Panc1 (cell line): ENCODE measurements around the gene CCN2. TPM values are rescaled to one million over a fixed set of nuclear protein-coding genes. Genes with fewer than 3 reads are reported as not detected.

Source experiments
- ATAC-seq: fragments of 200-7000 bp; cut with Tn5 transposase; 2 replicates; pipeline ENCODE4 v1.9.1; 2020; ENCODE audit warnings: mild to moderate bottlenecking, moderate library complexity
- BruUV-seq: library from RNA; stranded (reverse); fragments of 400-500 nt; replicated peaks from 2 replicates; lab custom pipeline; 2021; lab: Mats Ljungman, UMichigan
- CTCF ChIA-PET: fragments of 300-600 bp; sonication (Branson Sonifier 250); formaldehyde crosslinking; loops from one replicate; lab custom pipeline; 2022; ENCODE audit warnings: antibody characterized with exemption; lab: Charles Lee
- POLR2A ChIA-PET: fragments of 300-600 bp; sonication (Branson Sonifier 250); formaldehyde crosslinking; loops from one replicate; lab custom pipeline; 2022; ENCODE audit warnings: antibody characterized with exemption; lab: Charles Lee
- DNase-seq: peaks from one replicate; pipeline ENCODE4 v3.0.0-alpha.2; 2010; ENCODE audit warnings: low read depth, low spot score
- H3K27ac ChIP-seq: 2 replicates; pipeline ENCODE4 v1.5.1; 2011; ENCODE audit warnings: mild to moderate bottlenecking, low read length, inconsistent platforms
- H3K27me3 ChIP-seq: fragments of 200-500 bp; sonication (Bioruptor generic); 2 replicates; pipeline ENCODE4 v1.6.0; 2014; ENCODE audit warnings: low read length, inconsistent platforms; ENCODE audit not compliant: control insufficient read depth, insufficient read depth
- H3K36me3 ChIP-seq: fragments of 200-500 bp; sonication (Bioruptor generic); 2 replicates; pipeline ENCODE4 v1.5.1; 2014; ENCODE audit warnings: inconsistent platforms, mild to moderate bottlenecking, low read length, moderate library complexity; ENCODE audit not compliant: control insufficient read depth, insufficient read depth
- H3K4me1 ChIP-seq: 2 replicates; pipeline ENCODE4 v1.5.1; 2011; ENCODE audit warnings: inconsistent platforms, mild to moderate bottlenecking, low read length, moderate library complexity; ENCODE audit not compliant: control insufficient read depth, insufficient read depth
- H3K4me3 ChIP-seq, 2 experiments: 2 replicates each; pipeline ENCODE4 v1.5.1; 2011 to 2012; ENCODE audit warnings: low read depth in 2 of 2, low read length in 2 of 2, mild to moderate bottlenecking in 2 of 2, inconsistent platforms in 1 of 2, moderate library complexity in 1 of 2
- H3K9me3 ChIP-seq: fragments of 200-500 bp; sonication (Bioruptor generic); 2 replicates; pipeline ENCODE4 v1.5.1; 2014; ENCODE audit warnings: low read depth, mild to moderate bottlenecking, inconsistent platforms, low read length, moderate library complexity; ENCODE audit not compliant: control insufficient read depth, insufficient read depth
- CTCF ChIP-seq: fragments of 450-650 bp; IDR thresholded peaks from 2 replicates; pipeline ENCODE4 v1.5.1; 2017; ENCODE audit warnings: mild to moderate bottlenecking
- POLR2AphosphoS5 ChIP-seq: IDR thresholded peaks from 2 replicates; pipeline ENCODE4 v1.6.1; 2012; ENCODE audit warnings: mild to moderate bottlenecking, low read depth, low read length, moderate library complexity
- REST ChIP-seq, 2 experiments: IDR thresholded peaks; 2 replicates each; pipeline ENCODE4 v1.6.1; 2011 to 2012; ENCODE audit warnings: low read depth in 2 of 2, control low read depth in 1 of 2, low read length in 1 of 2, mild to moderate bottlenecking in 1 of 2, moderate library complexity in 1 of 2; ENCODE audit not compliant: insufficient read depth in 1 of 2
- SIN3A ChIP-seq: IDR thresholded peaks from 2 replicates; pipeline ENCODE4 v1.6.1; 2012; ENCODE audit warnings: low read depth, mild to moderate bottlenecking, low read length, moderate library complexity, borderline replicate concordance; ENCODE audit not compliant: insufficient read depth
- TCF7L2 ChIP-seq: IDR thresholded peaks from 2 replicates; pipeline ENCODE4 v1.6.1; 2011; ENCODE audit warnings: mild to moderate bottlenecking, low read depth, low read length, inconsistent platforms
- in situ Hi-C: cut with HindIII; loops from 2 replicates; pipeline ENCODE4 v1.10.0; 2016; ENCODE audit warnings: low sequenced_read_pairs, low pct_unique_long_range_greater_than_20kb
- intact Hi-C: fragments of 100-400 bp; cut with micrococcal nuclease; formaldehyde crosslinking; loops from one replicate; pipeline ENCODE4 v1.10.0; 2022; ENCODE audit not compliant: unreplicated experiment
- total RNA-seq: library from RNA; stranded (reverse); gene quantifications from one replicate; pipeline ENCODE4 v1.2.1, GENCODE V29; 2021; ENCODE audit not compliant: unreplicated experiment

Gene CCN2
- total RNA-seq, 1 experiment from 2014 or later: 155 TPM

GRCh38 chr6:131992557-131992956 is 41.4 kb upstream of the CCN2 start:
- ChIA-PET CTCF (no interaction called here), POLR2A (no interaction called here)
- H3K9me3 ChIP-seq: no peaks in the 10 kb centered on the region; the same call in 1 of the 2 replicates

GRCh38 chr6:131989036-131989435 is 37.9 kb upstream of the CCN2 start:
- Histone ChIP-seq H3K27me3 (no peaks in the 10 kb centered on the region), H3K4me3 (no peak overlapping the region), H3K4me1 (no peaks in the 10 kb centered on the region), H3K36me3 (no peaks in the 10 kb centered on the region), H3K9me3 (no peaks in the 10 kb centered on the region; the same call in 1 of the 2 replicates), H3K27ac (no peak overlapping the region)
- ATAC-seq: no peak
- TF ChIP-seq SIN3A (no peak), CTCF (no peak), TCF7L2 (no peak), POLR2AphosphoS5 (no peak), REST (IDR thresholded peaks at IDR 0.05; ENCODE audit: insufficient read depth in 1 of 2, low read depth in 2 of 2, low read length in 1 of 2) (no peak)
- ChIA-PET CTCF (no interaction called here), POLR2A (no interaction called here)
- intact Hi-C loops (no loop called here), in situ Hi-C loops (no loop called here)
- no TSS peak for BruUV-seq
- DNase-seq: no peak

More at GRCh38 chr6:131992557-131992956, 41.4 kb upstream of the CCN2 start:
- BruUV-seq: no TSS peak
- DNase-seq (no peak), ATAC-seq (no peak)
- intact Hi-C loops: no loop called here
- H3K4me1 ChIP-seq: no peaks in the 10 kb centered on the region
- H3K36me3 ChIP-seq: no peaks in the 10 kb centered on the region
- no peak overlapping the region; the same call in 1 of the 2 replicates for H3K27ac ChIP-seq
- in situ Hi-C loops: no loop called here
- TF ChIP-seq REST (IDR thresholded peaks at IDR 0.05; ENCODE audit: insufficient read depth in 1 of 2, low read depth in 2 of 2, low read length in 1 of 2): no peak
- TF ChIP-seq TCF7L2: no peak
- no peak for TF ChIP-seq POLR2AphosphoS5
- no peak for TF ChIP-seq SIN3A
- TF ChIP-seq CTCF: no peak
- H3K4me3 ChIP-seq: no peak overlapping the region
- no peaks in the 10 kb centered on the region for H3K27me3 ChIP-seq
